GM18505 (cell line): Measurements from ENCODE around the gene MAML3.

Experiments
- ATAC-seq: cut with Tn5 transposase; IDR thresholded peaks from one replicate; pipeline ENCODE4 v1.9.1; 2021; ENCODE audit not compliant: unreplicated experiment
- POLR2A ChIP-seq: IDR thresholded peaks from 4 replicates; pipeline ENCODE4 v1.6.1; 2011; ENCODE audit warnings: borderline replicate concordance; ENCODE audit not compliant: insufficient read depth, insufficient read length; ENCODE audit errors: extremely low read depth

MAML3 gene

DNA sequence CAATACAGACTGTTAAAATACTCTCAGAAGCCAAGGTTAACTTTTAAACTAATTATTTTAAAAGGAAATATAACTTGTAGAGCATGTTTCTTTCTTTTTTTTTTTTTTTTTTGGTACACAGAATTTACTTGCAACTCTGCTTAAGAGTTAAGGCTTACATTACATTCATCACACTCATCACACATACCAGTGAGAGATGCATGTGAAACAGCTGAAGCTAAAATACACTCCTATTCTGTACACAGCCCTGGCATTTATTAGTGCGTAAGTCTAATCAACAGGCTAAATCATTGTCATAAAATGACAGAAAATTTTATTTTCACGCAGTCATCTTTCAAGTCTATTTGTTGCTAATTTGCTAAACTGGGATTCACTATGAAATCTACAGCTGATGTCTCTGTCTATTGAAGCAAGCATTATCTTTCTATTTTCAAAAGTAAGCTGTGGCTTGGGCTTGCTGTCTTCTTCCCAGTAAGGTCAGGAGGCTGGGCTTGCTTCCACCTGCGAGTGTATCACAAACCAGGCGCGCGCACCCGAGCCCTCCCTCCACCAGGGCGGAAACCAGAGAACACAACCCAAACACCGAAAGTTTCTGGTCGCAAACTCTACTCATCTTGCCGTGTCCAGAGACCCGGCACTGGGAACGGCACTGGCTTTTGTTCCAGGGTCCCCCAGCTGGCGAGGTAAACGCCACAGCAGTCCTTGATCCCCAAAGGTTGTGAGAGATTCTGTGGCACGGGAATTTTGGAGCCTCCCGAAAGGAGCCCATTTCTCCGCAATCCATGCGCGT, 3.9 kb downstream of the MAML3 start:
- TF ChIP-seq POLR2A: no peak
- no peak for ATAC-seq

DNA sequence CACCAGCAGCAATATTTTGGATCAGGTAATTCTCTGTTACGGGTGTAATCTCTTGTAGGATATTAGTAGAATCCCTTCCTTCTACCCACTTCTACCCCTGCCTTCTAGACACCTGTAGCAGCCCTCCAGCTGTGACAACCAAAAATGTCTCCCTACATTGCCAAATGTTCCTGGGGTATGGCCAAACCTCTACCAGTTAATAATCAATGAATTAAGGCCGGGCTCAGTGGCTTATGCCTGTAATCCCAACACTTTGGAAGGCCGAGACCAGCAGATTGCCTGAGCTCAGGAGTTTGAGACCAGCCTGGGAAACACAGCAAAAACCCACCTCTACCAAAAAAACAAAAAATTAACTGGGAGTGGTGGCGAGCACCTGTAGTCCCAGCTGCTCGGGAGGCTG, 9.9 kb downstream of the MAML3 start:
- TF ChIP-seq POLR2A: no peak
- ATAC-seq: no peak

DNA sequence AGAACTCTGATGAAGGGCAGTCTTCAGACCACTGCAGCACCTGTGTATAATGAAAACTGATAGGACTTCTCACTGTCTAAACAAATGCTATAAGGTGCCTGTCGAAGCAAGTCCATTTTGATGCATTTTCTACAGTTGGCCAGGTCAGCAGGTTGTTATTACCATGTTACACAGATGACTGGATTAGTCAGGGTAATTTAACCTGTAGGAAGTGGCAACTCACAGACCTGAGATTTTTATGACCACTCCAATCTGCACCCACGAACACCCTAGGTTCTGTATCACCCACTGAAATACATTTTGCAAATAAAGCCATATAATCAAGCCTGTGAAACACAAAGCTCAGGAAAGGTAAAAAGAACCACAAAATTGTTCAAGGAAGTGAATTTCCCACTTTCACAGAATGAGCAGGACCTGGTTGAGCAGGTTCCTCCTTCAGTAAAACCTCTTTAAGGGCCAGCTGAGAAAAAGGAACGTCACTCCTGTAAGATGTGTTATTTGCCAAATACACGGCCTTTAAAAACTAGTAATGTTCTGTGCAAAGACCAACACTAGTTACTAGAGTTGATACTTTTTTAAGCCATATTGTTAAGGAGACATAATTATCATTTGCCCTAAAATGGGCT, 12.7 kb downstream of the MAML3 start:
- no peak for ATAC-seq
- TF ChIP-seq POLR2A: no peak

DNA sequence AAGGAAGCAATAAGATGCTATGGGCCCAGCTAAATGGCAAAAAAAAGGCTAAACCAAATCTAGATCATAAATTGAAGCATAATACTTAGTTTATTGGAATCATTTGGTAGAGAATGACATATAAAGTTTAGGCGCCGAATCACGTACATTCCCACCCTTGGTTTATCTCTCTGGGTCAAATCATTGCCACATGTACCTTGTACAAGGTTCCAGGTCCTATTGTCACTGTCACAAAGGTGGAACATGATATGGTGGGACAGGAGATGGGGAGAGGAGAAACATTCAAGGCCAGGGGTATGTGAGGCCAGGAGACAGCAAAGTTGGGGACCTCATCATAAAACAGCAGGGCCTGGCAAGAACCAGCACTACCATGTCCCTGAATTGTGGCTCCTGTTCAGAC, 13.4 kb downstream of the MAML3 start:
- TF ChIP-seq POLR2A: no peak

DNA sequence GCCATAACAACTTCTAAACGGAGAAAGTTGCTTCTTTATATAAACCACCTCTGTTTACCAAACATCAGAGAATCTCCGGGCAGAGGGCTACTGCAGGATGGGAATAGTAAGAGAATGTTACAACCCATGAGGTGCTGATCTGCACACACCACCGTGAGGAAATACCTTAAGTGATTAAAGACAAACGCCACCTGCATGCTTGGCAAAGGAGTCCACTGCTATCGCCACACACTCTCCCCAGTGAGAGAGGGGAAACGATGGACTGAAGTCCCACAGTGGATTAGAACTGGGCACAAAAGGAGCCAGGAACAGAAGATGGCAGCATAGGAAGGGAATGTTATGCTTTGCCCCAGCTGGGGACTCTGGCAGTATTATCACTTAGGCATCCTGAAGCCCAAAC, 15.6 kb downstream of the MAML3 start:
- no peak for ATAC-seq
- no peak for TF ChIP-seq POLR2A

More for the DNA sequence above, 13.4 kb downstream of the MAML3 start:
- ATAC-seq: no peak

DNA sequence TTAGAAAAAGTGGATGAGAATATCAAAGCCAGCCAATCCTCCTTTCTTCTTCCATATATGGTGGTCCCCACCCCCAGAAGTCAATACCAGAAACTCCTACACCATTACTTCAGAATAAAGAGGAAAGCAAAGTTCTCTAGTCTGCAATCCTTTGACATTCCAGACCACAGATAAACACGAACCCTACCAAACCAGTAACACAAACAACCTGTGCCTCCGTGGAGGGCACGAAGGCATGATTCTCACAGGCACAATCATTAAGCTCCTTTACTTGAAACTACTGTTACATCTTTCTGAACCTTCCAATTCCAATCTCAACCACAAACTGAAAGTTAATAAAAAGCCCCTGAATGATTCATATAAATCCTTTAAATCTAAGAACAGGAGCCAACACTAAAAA, 16.3 kb downstream of the MAML3 start:
- no peak for ATAC-seq
- no peak for TF ChIP-seq POLR2A

DNA sequence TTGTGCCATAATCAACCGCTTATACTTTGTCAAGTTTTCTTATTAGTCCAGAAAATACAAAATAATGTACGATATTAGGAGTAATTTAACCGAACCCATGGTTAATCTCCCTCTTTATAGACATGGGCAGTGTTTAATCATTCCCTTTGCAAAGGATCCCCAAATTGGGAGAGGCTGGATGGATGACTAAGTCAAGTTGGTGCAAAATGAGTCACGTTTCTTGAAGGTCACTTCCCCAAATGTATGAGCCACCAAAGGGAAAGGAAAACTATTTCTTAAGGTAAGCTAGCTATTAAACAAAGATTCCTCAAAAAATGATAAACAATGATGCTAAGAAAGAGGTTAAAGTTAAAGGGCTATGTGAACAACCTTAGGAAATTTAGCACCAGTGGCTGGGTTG, 17.5 kb downstream of the MAML3 start:
- no peak for TF ChIP-seq POLR2A
- ATAC-seq: no peak

DNA sequence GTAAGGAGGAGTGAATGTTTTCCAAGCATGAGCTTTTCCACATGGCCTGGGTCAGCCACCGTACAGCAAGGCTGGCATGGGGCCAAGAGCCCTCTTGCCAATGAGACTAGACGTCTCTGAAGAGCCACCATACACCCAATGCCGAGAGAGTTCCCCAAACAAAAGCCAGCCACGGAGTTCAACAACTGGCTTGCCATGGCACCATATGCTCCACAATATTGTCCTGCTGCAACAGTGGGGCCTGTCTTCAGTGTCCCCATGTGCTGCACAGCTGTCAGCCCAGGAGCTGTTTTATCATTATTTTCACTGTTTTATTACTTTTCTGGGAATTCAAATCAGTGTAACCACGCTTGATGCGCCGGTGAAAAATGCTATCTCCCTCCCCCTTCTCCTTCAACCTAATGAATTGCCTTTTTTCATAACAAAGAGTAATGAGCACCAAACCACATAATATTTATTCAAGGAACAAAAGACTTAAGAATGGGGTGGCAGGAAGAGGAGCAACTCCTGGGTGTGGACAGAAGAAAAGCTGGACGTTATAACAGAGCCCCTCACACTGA, 18.4 kb downstream of the MAML3 start:
- TF ChIP-seq POLR2A: no peak

DNA sequence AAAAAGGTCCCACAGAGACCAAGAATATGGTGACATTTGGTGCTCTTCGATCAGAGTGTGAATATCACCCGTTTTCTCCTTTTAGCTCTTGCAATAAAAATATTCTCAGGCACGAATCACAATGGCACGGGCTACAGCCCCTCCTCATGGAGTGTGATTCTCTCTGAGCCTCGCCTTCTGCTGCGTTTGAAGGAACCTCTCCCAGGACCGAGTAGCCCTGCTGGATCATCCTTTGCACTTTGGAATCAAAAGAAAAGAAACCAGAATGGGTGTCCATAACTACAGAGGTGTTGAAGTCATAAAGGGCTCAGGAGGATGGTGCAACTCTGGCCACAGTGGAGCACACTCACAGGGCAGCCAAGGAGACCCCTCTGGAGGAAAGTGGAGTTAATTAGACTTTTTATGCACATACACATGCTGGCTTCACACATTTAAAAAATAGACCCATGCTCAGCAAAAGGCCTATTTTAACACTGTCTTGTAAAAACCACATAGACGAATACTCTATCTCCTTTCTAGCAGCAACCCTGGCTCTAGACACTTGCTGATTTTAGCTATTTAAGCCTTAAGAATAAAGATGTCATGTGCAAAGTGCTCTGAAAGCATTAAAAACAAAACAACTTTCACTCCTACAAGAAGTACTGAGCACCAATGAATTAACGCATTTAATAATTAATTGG, 19.1 kb downstream of the MAML3 start:
- ATAC-seq: no peak
- TF ChIP-seq POLR2A: no peak

More for the DNA sequence above, 18.4 kb downstream of the MAML3 start:
- ATAC-seq: no peak

DNA sequence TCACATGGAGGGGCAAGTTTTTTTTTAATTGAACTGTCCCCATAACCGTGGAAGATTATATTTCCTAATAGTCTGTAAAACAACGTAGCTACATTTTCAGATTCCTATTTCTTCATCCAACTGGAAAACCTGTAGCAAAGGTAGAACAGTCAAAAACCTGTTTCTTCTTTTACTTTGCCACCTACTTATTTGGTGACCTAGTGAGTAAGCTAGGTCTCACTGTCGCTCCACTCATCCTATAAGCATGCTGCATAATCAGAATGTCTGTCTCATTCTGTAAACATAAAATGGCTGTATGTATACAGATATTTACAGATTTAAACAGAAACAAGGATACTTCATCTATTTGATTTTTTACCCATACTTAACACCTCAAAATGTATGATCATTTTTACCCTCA, 20.4 kb downstream of the MAML3 start:
- ATAC-seq: no peak
- no peak for TF ChIP-seq POLR2A

DNA sequence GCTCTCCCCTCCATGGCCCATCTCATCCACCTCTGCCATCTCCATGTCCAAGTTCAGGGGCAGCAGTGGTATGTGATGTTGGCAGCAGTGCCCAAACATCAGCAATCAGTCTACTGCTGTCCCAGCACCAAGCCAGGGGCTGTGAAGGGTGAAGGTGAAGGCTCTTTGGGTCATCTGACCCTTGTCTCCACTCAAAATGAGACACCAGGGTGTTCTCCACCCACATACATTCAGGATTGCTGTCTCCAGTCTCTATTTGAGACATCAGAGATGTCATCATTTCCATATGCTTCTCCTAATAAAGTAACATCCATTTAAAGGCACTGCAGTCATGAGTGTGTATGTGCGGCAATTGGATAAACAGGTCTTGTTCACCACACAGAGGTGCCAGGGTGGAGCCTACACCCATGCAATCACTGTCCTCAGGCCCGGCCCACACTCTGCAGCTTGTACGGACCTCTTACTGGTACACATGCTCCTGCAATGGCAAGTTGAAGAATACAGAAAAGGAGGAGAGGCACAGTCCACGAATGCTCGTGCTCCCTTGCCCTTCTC, 22.2 kb downstream of the MAML3 start:
- no peak for ATAC-seq
- no peak for TF ChIP-seq POLR2A

DNA sequence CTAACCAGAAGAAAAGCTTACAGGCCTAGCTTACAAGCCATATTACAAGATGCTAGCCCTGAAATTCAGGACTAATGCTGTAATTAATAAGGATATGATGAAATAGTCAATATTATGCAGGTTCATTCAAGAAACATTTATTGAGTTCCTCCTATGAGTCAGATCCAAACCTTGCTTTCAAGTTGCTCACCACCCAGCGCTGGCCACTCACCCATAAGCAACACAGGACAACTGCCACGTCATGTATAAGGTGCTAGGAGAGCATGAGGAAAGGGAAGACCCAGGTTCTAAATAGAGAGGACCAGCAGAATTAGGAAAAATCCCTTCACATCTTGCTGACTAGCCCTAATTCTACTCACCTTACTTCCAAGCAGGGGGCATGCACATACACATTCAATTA, 23.3 kb downstream of the MAML3 start:
- TF ChIP-seq POLR2A: no peak
- ATAC-seq: no peak

DNA sequence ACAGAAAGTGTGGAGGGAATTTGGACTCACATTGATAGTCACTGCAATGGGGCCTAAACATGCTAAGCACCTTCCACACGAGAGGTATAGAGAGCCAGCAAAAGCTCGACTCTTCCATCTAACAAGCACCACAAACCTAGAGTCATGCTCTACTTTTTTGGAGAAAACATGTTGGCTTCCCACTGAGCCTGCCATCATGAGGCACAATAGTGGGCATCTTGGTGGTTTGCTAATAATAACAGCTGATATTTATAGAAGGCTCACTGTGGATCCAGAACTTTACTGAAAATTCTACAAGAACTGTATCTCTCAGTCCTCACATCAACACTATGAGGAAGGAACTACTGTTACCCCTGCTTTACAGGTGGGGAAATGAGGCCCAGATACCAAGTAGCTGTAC, 26.6 kb downstream of the MAML3 start:
- no peak for TF ChIP-seq POLR2A
- no peak for ATAC-seq

DNA sequence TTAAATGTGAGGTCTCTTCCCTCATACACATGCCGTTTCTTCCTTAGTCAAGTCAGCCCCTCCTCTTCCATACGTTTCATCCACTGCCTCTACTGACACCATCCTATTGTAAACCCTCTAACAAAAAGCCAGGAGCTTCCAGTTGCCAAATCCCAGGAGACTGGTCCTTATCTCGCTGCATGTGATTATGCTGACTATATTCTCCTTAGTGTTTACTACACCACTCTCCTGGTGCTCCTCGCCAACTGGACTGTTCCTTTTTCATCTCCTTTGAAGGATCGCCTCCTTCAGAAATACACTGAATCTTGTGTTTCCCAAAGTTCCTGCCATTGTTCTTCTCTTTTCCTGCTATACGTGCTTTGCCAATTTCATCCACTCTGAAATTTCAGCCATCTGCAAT, 27.7 kb downstream of the MAML3 start:
- no peak for ATAC-seq
- no peak for TF ChIP-seq POLR2A

DNA sequence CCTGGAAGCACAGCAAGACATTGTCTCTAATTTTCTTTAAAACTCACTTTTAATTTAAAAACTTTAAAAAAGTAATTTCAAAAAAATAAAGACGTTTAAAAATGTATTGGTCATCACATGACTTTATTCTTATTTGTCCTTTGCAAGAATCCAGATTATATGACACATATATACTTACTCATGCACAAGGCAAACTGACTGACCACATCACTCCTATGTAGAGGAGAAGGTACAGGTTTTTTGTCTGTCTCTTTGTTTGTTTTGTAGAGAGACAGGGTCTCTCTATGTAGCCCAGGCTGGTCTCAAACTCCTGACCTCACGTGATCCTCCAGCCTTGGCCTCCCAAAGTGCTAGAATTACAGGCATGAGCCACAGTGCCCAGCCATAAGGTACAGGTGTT, 28.6 kb downstream of the MAML3 start:
- no peak for ATAC-seq

More for the DNA sequence above, 28.6 kb downstream of the MAML3 start:
- TF ChIP-seq POLR2A: no peak
